HCT116 (cell line): ENCODE measurements around the gene ZNF777. TPM values are rescaled to one million over a fixed set of nuclear protein-coding genes. Genes with fewer than 3 reads are reported as not detected.

Experiments
- ATAC-seq: fragments of 200-7000 bp; cut with Tn5 transposase; 2 replicates; pipeline ENCODE4 v1.9.1; 2020; ENCODE audit warnings: mild to moderate bottlenecking, moderate library complexity
- BruUV-seq: library from RNA; stranded (reverse); fragments of 400-500 nt; replicated peaks from 2 replicates; lab custom pipeline; 2021; lab: Mats Ljungman, UMichigan
- CTCF ChIA-PET: fragments of 300-600 bp; sonication (Branson Sonifier 250); formaldehyde crosslinking; loops from one replicate; lab custom pipeline; 2021; ENCODE audit warnings: antibody characterized with exemption; lab: Charles Lee
- POLR2A ChIA-PET: fragments of 300-600, 350-600 bp; sonication (Branson Sonifier 250); formaldehyde crosslinking; loops from one replicate; lab custom pipeline; 2021; ENCODE audit warnings: antibody characterized with exemption; lab: Charles Lee
- RAD21 ChIA-PET, 2 experiments: fragments of 300-600 bp; sonication (Branson Sonifier 250); formaldehyde crosslinking; loops; one replicate each; lab custom pipeline; 2023; ENCODE audit warnings: low total read pairs in 2 of 2; ENCODE audit not compliant: uncharacterized antibody in 2 of 2, unreplicated experiment in 2 of 2, low non-redundant PET in 1 of 2; lab: Charles Lee
- DNase-seq: peaks from one replicate; pipeline ENCODE4 v3.0.0-alpha.2; 2010; ENCODE audit warnings: low read depth, low spot score
- H2AFZ ChIP-seq: fragments of 200-600 bp; shearing (Covaris generic), sonication (generic); 2 replicates; pipeline ENCODE4 v1.6.1; 2017; ENCODE audit warnings: low read depth, mixed run types, mixed read lengths, antibody characterized with exemption, low read length; ENCODE audit not compliant: poor library complexity, severe bottlenecking
- H3K27ac ChIP-seq: 2 replicates; pipeline ENCODE4 v1.5.1; 2012; ENCODE audit warnings: low read depth, low read length
- H3K27me3 ChIP-seq: fragments of 200-600 bp; sonication (generic); 2 replicates; pipeline ENCODE4 v1.6.1; 2016; ENCODE audit warnings: mixed run types, low read length, mixed read lengths; ENCODE audit not compliant: insufficient read depth
- H3K36me3 ChIP-seq, 2 experiments: fragments of 200-500 bp in 1 of 2; fragments of 200-600 bp in 1 of 2; sonication (Bioruptor generic) in 1 of 2; sonication (generic) in 1 of 2; 2 replicates each; pipeline versions ENCODE4 v1.5.1 to v1.6.1; 2014 to 2016; ENCODE audit warnings: low read length in 2 of 2, inconsistent platforms in 1 of 2, mixed read lengths in 1 of 2, mixed run types in 1 of 2; ENCODE audit not compliant: insufficient read depth in 2 of 2, control insufficient read depth in 1 of 2
- H3K4me1 ChIP-seq, 2 experiments: fragments of 200-600 bp in 1 of 2; sonication (generic) in 1 of 2; 2 replicates each; pipeline versions ENCODE4 v1.5.1 to v1.6.1; 2012 to 2017; ENCODE audit warnings: low read length in 2 of 2, inconsistent platforms in 1 of 2, mild to moderate bottlenecking in 1 of 2, mixed read lengths in 1 of 2, mixed run types in 1 of 2, moderate library complexity in 1 of 2; ENCODE audit not compliant: insufficient read depth in 2 of 2, control insufficient read depth in 1 of 2
- H3K4me2 ChIP-seq: fragments of 200-600 bp; sonication (generic); 2 replicates; pipeline ENCODE4 v1.6.1; 2017; ENCODE audit warnings: mixed run types, low read length, mixed read lengths
- H3K4me3 ChIP-seq, 2 experiments: fragments of 200-600 bp in 1 of 2; sonication (generic) in 1 of 2; replicated peaks in 1 of 2; 2 replicates each; pipeline ENCODE4 v1.5.1; 2011 to 2016; ENCODE audit warnings: low read length in 2 of 2, control low read depth in 1 of 2, low read depth in 1 of 2, mild to moderate bottlenecking in 1 of 2, mixed read lengths in 1 of 2, mixed run types in 1 of 2
- H3K79me2 ChIP-seq: fragments of 200-600 bp; sonication (generic); 2 replicates; pipeline ENCODE4 v1.6.1; 2017; ENCODE audit warnings: mild to moderate bottlenecking, mixed run types, low read length, moderate library complexity, mixed read lengths; ENCODE audit not compliant: insufficient read depth
- H3K9ac ChIP-seq: fragments of 200-600 bp; sonication (generic); 2 replicates; pipeline ENCODE4 v1.6.1; 2016; ENCODE audit warnings: low read length, mixed read lengths
- H3K9me2 ChIP-seq: fragments of 200-600 bp; sonication (generic), shearing (Covaris generic); 2 replicates; pipeline ENCODE4 v1.6.1; 2017; ENCODE audit warnings: mixed run types, mild to moderate bottlenecking, moderate library complexity; ENCODE audit not compliant: insufficient read depth
- H3K9me3 ChIP-seq, 2 experiments: fragments of 200-500 bp in 1 of 2; fragments of 200-600 bp in 1 of 2; sonication (Bioruptor generic) in 1 of 2; sonication (generic) in 1 of 2; 2 replicates each; pipeline ENCODE4 v1.6.1; 2014 to 2017; ENCODE audit warnings: low read length in 2 of 2, mixed read lengths in 2 of 2, inconsistent platforms in 1 of 2, low read depth in 1 of 2, mild to moderate bottlenecking in 1 of 2, mixed run types in 1 of 2, moderate library complexity in 1 of 2; ENCODE audit not compliant: control insufficient read depth in 1 of 2, insufficient read depth in 1 of 2
- H4K20me1 ChIP-seq: fragments of 200-600 bp; sonication (generic), shearing (Covaris generic); 2 replicates; pipeline ENCODE4 v1.6.1; 2017; ENCODE audit warnings: mixed run types, mild to moderate bottlenecking, moderate library complexity; ENCODE audit not compliant: insufficient read depth
- CBX3 ChIP-seq: IDR thresholded peaks from 2 replicates; pipeline ENCODE4 v1.6.1; 2012; ENCODE audit warnings: low read depth
- CEBPB ChIP-seq: IDR thresholded peaks from 2 replicates; pipeline ENCODE4 v1.6.1; 2012; ENCODE audit warnings: low read depth
- EGR1 ChIP-seq: IDR thresholded peaks from 2 replicates; pipeline ENCODE4 v1.6.1; 2012; ENCODE audit warnings: low read depth
- ELF1 ChIP-seq: IDR thresholded peaks from 2 replicates; pipeline ENCODE4 v1.6.1; 2012; ENCODE audit warnings: low read depth, borderline replicate concordance
- EZH2phosphoT487 ChIP-seq: fragments of 200-600 bp; IDR thresholded peaks from 2 replicates; pipeline ENCODE4 v1.6.1; 2018; ENCODE audit warnings: antibody characterized with exemption, borderline replicate concordance
- FOSL1 ChIP-seq: IDR thresholded peaks from 2 replicates; pipeline ENCODE4 v1.6.1; 2012; ENCODE audit warnings: low read depth
- JUND ChIP-seq: IDR thresholded peaks from 2 replicates; pipeline ENCODE4 v1.6.1; 2012
- MAX ChIP-seq: IDR thresholded peaks from 2 replicates; pipeline ENCODE4 v1.6.1; 2012
- POLR2A ChIP-seq: IDR thresholded peaks from 2 replicates; pipeline ENCODE4 v1.7.0; 2011; ENCODE audit warnings: borderline replicate concordance; ENCODE audit not compliant: insufficient read depth, insufficient read length; ENCODE audit errors: extremely low read depth
- RAD21 ChIP-seq: IDR thresholded peaks from 2 replicates; pipeline ENCODE4 v1.6.1; 2012; ENCODE audit warnings: low read depth, mild to moderate bottlenecking
- SIN3A ChIP-seq: IDR thresholded peaks from 2 replicates; pipeline ENCODE4 v1.6.1; 2012; ENCODE audit warnings: low read depth
- SP1 ChIP-seq: IDR thresholded peaks from 2 replicates; pipeline ENCODE4 v1.6.1; 2012; ENCODE audit warnings: low read depth
- TCF7L2 ChIP-seq: IDR thresholded peaks from 2 replicates; pipeline ENCODE4 v1.7.0; 2011; ENCODE audit warnings: borderline replicate concordance, inconsistent platforms; ENCODE audit not compliant: insufficient read depth, insufficient read length; ENCODE audit errors: extremely low read depth
- YY1 ChIP-seq: IDR thresholded peaks from 2 replicates; pipeline ENCODE4 v1.6.1; 2011; ENCODE audit warnings: low read length, low read depth, moderate library complexity, mild to moderate bottlenecking; ENCODE audit not compliant: insufficient replicate concordance; ENCODE audit errors: extremely low read depth
- intact Hi-C: fragments of 100-400 bp; cut with micrococcal nuclease; formaldehyde crosslinking; loops from 2 replicates; pipeline ENCODE4 v1.10.0; 2022
- total RNA-seq: library from RNA; stranded (reverse); gene quantifications from one replicate; pipeline ENCODE4 v1.2.1, GENCODE V29; 2021; ENCODE audit not compliant: unreplicated experiment
- TF ChIP-seq, protein P1 (sequence below): IDR thresholded peaks from 2 replicates; pipeline ENCODE4 v1.6.1; 2012
- TF ChIP-seq, protein P2 (sequence below): IDR thresholded peaks from 2 replicates; pipeline ENCODE4 v1.6.1; 2012; ENCODE audit warnings: low read depth
- TF ChIP-seq, protein P3 (sequence below), 3 experiments: fragments of 200-600 bp in 1 of 3; sonication (generic) in 1 of 3; IDR thresholded peaks in 2 of 3; conservative IDR thresholded peaks in 1 of 3; 2 replicates each; pipeline ENCODE4 v1.5.1; 2012 to 2017; ENCODE audit warnings: low read depth in 2 of 3, low read length in 2 of 3, antibody characterized with exemption in 1 of 3, borderline replicate concordance in 1 of 3, control low read depth in 1 of 3, mild to moderate bottlenecking in 1 of 3, mixed read lengths in 1 of 3, mixed run types in 1 of 3, moderate library complexity in 1 of 3; ENCODE audit not compliant: insufficient read depth in 1 of 3

ZNF777 gene
- total RNA-seq, 1 experiment from 2014 or later: 15.6 TPM

GRCh38 chr7:149404825-149405224 lies 56.0 kb downstream of the ZNF777 start:
- DNase-seq (no peak), ATAC-seq (no peak)
- no peaks in the 10 kb centered on the region for H3K9me3 ChIP-seq
- H3K9ac ChIP-seq: no peak overlapping the region
- H2AFZ ChIP-seq: no peak overlapping the region
- no peaks in the 10 kb centered on the region for H3K9me2 ChIP-seq
- intact Hi-C loops: no loop called here
- no peak overlapping the region for H3K27ac ChIP-seq
- H3K27me3 ChIP-seq: no peaks in the 10 kb centered on the region
- no peaks in the 10 kb centered on the region for H3K36me3 ChIP-seq
- no TSS peak for BruUV-seq
- ChIA-PET RAD21 (no interaction called here), POLR2A (no interaction called here), CTCF (no interaction called here)
- no peaks in the 10 kb centered on the region for H3K79me2 ChIP-seq
- H4K20me1 ChIP-seq: no peaks in the 10 kb centered on the region
- no peak for TF ChIP-seq JUND
- TF ChIP-seq POLR2A: no peak
- TF ChIP-seq EZH2phosphoT487: no peak
- no peak for TF ChIP-seq CBX3
- no peak for TF ChIP-seq ELF1
- no peak for TF ChIP-seq CEBPB
- TF ChIP-seq, protein P1, sequence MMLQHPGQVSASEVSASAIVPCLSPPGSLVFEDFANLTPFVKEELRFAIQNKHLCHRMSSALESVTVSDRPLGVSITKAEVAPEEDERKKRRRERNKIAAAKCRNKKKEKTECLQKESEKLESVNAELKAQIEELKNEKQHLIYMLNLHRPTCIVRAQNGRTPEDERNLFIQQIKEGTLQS: no peak
- TF ChIP-seq MAX: no peak
- TF ChIP-seq RAD21: no peak
- TF ChIP-seq FOSL1: no peak
- TF ChIP-seq EGR1: no peak
- TF ChIP-seq SIN3A: no peak
- TF ChIP-seq YY1: no peak
- TF ChIP-seq TCF7L2: no peak
- TF ChIP-seq, protein P2, sequence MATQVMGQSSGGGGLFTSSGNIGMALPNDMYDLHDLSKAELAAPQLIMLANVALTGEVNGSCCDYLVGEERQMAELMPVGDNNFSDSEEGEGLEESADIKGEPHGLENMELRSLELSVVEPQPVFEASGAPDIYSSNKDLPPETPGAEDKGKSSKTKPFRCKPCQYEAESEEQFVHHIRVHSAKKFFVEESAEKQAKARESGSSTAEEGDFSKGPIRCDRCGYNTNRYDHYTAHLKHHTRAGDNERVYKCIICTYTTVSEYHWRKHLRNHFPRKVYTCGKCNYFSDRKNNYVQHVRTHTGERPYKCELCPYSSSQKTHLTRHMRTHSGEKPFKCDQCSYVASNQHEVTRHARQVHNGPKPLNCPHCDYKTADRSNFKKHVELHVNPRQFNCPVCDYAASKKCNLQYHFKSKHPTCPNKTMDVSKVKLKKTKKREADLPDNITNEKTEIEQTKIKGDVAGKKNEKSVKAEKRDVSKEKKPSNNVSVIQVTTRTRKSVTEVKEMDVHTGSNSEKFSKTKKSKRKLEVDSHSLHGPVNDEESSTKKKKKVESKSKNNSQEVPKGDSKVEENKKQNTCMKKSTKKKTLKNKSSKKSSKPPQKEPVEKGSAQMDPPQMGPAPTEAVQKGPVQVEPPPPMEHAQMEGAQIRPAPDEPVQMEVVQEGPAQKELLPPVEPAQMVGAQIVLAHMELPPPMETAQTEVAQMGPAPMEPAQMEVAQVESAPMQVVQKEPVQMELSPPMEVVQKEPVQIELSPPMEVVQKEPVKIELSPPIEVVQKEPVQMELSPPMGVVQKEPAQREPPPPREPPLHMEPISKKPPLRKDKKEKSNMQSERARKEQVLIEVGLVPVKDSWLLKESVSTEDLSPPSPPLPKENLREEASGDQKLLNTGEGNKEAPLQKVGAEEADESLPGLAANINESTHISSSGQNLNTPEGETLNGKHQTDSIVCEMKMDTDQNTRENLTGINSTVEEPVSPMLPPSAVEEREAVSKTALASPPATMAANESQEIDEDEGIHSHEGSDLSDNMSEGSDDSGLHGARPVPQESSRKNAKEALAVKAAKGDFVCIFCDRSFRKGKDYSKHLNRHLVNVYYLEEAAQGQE: no peak
- TF ChIP-seq, protein P3, sequence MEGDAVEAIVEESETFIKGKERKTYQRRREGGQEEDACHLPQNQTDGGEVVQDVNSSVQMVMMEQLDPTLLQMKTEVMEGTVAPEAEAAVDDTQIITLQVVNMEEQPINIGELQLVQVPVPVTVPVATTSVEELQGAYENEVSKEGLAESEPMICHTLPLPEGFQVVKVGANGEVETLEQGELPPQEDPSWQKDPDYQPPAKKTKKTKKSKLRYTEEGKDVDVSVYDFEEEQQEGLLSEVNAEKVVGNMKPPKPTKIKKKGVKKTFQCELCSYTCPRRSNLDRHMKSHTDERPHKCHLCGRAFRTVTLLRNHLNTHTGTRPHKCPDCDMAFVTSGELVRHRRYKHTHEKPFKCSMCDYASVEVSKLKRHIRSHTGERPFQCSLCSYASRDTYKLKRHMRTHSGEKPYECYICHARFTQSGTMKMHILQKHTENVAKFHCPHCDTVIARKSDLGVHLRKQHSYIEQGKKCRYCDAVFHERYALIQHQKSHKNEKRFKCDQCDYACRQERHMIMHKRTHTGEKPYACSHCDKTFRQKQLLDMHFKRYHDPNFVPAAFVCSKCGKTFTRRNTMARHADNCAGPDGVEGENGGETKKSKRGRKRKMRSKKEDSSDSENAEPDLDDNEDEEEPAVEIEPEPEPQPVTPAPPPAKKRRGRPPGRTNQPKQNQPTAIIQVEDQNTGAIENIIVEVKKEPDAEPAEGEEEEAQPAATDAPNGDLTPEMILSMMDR (IDR thresholded peaks at IDR 0.05 in 2 of 3, conservative IDR thresholded peaks at IDR 0.05 in 1 of 3; ENCODE audit: borderline replicate concordance in 1 of 3, insufficient read depth in 1 of 3, low read depth in 2 of 3, low read length in 2 of 3): no peak
- no peak for TF ChIP-seq SP1
- H3K4me3 ChIP-seq: no peak overlapping the region
- H3K4me1 ChIP-seq: no peaks in the 10 kb centered on the region
- no peak overlapping the region for H3K4me2 ChIP-seq
